Head of caudate nucleus (tissue), 42 donors: ENCODE results near the gene IFI16.
A peak's percentile ranks its signal among the peaks of the same experiment; 100 is the strongest.
"Not testable (repeated sequence)": the region's sequence is repeated elsewhere in the genome, so short reads cannot be mapped to it uniquely, and the experiment has no call there.

Experiments
- DNase-seq, 42 donors: peaks; one replicate each; pipeline versions ENCODE4 v3.0.0 to v3.0.0-alpha.2; 2020 to 2021; ENCODE audit warnings: mixed read lengths in 7 of 42
- intact Hi-C: fragments of 100-400 bp; cut with DNase I; formaldehyde crosslinking; loops from one replicate; pipeline ENCODE4 v1.15.0; 2022

IFI16 gene

DNA sequence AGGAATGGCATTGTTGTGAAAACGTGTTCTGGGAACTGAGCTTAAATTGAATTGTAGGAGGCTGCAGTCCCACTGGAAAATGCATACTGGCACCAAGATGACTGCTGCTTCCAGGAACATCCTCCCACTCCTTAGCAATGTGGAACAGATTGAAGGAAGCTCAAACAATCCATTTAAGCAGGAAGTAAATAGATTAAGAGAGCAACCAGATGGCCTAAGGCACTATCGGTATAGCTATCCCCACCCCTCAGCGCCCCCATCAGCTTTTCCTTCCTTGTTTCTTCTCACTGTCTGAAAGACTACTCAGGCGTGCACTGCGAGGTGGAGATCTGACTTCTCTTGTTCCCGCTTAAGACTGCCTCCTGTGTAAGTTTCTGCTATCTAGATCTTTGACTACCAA lies 4.0 kb upstream of the IFI16 start:
- peak in 4 of 42 donors; percentile 6 to 10 (median 10) for DNase-seq
- intact Hi-C loops: no loop called here

DNA sequence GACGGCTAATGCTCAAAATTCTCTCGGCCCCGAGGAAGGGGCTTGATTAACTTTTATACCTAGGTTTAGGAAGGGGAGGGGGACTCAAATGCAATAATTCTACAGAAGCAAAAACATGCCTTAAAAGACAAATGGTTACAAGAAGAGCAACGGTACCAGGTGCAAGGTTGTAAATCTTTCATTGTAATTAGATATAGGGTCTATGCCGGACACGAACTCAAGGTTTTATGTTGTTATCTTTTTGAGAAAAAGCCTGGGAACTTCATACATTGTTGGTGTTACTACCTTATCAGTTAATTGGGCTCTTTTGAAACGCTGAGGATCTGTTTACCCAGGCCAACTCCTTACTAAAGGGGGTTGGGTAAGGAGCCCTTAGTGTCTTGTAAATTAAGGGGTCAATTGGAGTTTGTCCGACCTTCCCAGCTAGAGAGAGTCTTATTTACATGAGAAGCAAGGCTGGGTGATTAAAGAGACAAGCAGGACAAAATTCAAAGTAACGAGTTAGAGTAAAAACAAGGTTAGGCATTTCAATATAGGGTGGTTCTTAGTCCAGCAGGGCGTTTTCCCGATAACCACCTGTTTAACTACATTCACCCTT lies 3.4 kb upstream of the IFI16 start:
- intact Hi-C loops, DNase-seq: not testable (repeated sequence)

DNA sequence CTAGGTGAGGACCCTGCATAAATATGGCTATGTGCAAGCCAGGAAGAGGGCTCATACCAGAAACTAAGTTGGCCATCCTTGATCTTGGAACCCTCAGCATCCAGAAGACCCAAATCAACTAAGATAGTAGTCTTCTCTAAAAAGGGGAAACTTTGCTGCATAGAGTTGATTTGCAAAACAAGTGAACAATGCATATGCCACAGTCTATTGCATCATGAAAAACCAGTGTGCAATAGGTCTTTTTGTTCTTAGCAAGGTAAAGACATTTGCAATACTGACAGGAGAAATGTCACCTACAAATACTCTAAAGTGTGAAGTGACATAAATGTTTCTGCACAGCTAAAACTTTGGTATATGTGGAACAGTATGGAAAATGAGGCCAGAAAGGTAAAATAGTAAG lies 2.0 kb upstream of the IFI16 start:
- intact Hi-C loops: no loop called here
- no peak for DNase-seq

DNA sequence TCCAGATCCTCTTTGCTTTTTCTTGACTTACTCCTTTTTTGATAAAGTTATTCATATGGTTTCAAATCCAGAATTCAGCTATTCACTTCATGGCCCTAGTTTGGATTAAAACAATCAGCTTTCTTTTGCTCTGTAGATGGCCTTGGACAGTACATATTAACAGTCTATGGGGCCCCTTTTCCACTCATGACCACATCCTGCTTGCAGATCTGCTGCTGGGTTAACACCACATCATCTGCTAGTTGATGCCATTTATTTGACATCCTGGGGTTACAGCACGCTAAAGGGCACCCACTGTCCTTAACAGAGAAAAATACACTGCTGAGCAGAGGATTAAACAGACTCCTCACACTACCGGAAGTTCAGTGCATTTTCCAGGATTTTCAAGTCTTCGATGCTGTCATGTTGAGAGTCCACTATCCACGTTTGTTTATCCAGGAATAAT lies 941 bp upstream of the IFI16 start:
- intact Hi-C loops: no loop called here
- DNase-seq: no peak

DNA sequence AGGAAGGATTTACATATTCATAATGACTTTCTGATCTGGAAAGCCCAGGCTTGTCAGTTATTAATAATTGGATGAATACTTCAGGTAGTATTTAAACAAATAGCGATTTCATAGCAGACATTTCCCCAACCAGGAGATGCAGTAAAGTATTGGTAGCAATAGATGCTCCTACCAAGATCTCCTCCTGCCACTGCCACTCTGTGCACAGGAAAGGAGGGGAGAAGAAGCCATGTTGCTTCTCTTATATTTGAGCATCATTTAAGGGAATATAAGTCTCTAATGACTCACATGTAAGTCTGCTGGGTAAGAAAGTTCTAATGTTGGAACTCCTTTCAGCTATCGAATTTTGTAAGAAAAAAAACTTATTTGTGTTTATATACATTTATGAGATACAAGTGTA lies 420 bp upstream of the IFI16 start:
- intact Hi-C loops: no loop called here
- DNase-seq: no peak

DNA sequence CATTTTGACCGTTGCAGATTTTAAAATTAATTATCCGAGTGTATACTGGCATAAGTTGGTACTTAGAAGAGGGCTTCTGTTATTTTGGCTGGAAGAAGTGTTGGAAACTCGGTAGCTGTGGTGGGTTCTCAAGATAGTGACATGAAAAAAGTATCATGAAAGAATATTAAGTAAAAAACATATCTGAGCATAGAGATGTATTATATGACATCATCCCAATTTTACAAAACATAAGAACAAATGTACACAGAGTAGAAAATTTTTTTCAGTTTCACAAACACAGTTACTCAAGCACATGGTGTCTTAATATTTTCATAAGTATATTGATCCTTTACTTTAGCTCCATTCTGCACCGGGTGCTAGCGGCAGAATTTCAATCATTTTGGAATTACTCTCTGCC lies 684 bp downstream of the IFI16 start:
- no peak for DNase-seq
- intact Hi-C loops: no loop called here

DNA sequence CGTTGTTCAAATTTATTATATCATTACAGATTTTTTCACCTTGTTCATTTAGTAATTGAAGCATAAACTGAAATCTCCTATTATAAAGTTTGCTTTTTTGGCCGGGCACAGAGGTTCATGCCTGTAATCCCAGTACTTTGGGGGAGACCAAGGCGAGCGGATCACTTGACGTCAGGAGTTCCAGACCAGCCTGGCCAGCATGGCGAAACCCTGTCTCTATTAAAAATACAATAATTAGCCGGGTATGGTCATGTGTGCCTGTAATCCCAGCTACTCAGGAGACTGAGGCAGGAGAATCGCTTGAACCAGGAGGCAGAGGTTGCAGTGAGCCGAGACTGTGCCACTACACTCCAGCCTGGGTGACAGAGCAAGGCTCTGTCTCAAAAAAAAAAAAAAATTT lies 1.3 kb downstream of the IFI16 start:
- intact Hi-C loops, DNase-seq: not testable (repeated sequence)

DNA sequence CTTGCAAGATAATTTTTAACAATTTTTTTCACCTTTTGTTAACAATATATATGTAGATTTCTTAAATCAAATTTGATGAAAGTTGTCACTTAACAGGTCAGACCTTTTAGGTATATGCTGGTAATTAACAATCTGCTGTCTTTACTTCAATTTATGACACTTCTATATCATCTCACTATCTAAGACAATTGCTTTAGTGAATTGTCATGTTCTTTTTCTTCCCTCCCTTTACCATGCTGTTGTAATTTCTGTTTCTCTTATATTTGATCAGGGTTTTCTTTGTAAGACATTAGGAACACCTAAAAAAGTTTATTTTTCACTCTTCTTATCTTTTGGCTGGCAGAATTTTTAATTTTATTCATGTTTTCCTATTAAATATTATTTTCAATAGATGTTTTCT lies 2.0 kb downstream of the IFI16 start:
- no peak for DNase-seq
- intact Hi-C loops: no loop called here

DNA sequence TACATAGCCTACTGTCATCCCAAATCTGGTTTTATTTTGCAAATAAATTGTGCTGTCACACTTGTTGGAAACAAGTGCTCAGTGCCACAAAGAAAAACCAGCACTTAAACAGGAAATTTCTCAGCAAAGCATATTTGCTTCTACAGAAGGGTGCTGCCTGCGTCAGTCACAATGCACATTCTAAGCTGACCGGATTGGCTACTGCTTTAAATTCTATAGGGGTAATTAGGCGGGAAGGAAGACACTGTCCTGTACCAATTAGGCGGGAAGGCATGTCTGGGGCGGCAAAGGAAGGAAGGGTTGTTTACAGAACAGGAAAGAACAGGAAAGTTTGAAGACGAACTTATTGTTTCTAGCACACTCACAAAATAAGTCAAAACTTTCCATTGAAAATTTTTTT lies 2.8 kb downstream of the IFI16 start:
- peak in 1 of 42 donors; percentile 9 for DNase-seq
- intact Hi-C loops: no loop called here

DNA sequence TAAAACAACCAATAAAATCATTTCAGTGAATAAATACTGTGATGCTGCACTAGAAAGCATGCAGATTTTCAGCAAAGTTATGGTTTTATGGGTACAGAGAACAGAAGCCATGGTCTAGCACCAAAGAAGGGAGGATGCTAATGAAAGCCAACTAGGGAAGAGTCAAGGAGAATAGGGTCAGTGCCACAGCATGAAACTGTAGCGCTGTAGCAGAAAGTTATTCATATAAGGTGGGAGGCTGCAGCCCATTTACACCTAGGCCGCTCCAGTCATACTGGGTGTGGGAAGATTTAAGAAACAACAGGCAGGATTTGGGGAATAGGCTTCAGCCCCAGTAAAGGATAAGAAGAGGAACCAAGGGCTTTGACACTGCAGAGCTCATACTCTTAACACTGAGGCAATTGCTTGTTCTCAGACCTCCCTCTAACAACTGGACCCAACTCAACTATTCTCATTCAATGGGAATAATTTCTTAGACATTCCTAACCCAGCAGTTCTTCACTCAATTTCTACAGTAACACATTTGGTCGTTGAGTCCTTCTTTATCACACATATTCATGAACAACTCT lies 4.4 kb downstream of the IFI16 start:
- DNase-seq: no peak
- intact Hi-C loops: no loop called here

DNA sequence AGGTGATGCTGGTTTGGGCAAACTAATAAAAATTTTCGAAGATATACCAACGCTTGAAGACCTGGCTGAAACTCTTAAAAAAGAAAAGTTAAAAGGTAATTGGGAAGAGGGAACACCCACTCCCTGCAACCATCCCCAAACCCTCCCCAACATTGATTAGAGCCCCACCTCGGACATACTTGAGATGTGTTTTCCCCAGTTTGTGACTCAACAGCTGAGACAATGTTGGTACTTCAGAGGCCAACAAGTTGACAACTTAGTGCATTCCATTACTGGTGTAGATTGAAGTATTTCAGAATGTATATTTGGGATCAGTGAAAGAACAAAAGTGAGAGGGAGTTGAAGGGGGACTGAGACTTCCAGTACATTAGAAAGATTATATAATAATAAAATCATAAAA lies 5.1 kb downstream of the IFI16 start:
- no peak for DNase-seq
- intact Hi-C loops: no loop called here

DNA sequence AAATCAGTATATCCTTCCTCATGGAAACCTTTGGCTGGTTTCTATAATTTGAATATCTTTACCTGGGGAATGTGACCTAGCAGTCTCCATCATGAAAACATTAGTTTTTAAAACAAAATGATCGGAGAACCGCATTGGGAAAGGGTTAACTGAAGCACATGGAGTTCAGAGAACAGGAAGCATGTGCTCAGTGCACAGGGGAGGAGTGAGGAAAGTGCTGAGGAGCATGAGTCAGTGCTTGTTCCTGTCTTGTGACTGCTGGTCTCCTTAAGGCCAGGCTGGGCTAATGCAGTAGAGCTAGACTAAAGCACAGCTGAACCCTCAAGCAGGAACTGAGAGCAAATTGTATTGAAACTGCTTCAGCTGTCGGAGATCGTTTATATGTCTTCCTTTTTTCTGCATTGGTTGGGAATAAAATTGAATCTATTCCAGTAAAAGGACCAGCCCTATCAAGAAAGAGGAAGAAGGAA lies 5.8 kb downstream of the IFI16 start:
- intact Hi-C loops: no loop called here

DNA sequence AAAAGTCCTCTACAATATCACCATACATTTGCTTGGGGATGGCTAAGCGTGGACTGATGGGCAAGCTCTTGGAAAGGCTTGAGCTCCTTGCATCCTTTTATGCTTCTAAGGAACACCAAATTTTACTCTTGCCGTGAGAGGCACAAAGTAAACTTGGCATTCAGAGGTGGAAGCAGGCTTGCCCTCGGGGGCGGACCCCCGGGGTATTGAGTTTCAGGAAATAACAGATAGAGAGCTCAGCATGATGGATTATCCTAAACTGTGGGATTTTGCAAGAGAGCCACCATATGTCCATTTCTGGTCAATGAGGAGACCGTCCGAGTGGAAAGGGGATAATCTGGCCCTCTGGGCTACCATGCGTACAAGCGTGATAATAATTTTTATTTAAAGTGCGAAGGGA lies 14.0 kb downstream of the IFI16 start:
- intact Hi-C loops: no loop called here
- DNase-seq: no peak

More for the DNA sequence above, 5.8 kb downstream of the IFI16 start:
- peak in 28 of 42 donors; percentile 11 to 69 (median 42) for DNase-seq

DNA sequence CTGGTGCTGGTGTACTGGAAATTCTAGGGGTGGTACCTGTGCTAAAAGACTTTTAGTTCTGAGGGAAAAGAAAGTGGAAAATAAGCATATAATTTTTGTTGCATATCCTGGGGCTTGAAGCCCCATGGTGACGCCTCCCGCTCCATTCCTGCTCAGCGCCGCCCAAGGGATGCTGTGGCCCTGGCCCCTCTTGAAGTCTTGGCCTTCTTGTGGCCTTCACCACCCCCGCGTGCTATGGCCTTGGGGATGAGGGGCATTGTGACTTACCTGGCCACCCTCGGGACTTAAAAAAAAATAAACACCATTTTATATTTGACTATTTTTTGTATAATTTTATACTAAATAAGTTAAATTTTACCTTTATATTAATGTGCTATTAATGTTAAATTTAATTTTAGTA lies 15.3 kb downstream of the IFI16 start:
- no peak for DNase-seq
- intact Hi-C loops: no loop called here

DNA sequence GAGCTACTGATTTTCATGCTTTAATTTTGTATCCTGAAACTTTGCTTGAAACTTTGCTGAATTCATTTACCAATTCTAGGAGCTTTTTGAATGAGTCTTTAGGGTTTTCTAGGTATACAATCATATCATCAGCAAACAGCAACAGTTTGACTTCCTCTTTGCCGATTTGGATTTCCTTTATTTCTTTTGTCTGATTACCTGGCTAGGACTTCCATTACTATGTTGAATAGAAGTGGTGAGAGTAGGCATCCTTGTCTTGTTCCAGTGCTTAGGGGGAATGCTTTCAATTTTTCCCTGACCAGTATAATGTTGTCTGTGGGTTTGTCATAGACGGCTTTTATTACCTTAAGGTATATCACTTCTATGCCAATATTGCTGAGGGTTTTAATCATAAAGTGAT lies 17.1 kb downstream of the IFI16 start:
- DNase-seq, intact Hi-C loops: not testable (repeated sequence)

DNA sequence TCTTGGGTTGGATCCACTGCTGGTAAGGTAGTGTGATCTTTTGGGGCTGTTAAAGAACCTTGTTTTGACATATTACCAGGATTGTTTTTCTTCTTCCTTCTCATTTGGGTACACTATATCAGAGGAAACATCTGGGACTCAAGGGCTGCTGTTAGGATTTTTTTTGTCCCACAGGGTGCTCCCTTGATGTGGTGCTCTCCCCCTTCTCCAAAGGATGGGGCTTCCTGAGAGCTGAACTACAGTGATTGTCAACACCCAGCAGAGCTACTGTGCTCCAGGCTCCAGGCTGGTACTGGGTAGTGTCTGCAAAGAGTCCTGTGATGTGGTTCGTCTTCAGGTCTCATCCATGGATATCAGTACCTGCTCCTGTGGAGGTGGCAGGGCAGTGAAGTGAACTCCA lies 20.6 kb downstream of the IFI16 start:
- intact Hi-C loops: no loop called here
- DNase-seq: no peak

DNA sequence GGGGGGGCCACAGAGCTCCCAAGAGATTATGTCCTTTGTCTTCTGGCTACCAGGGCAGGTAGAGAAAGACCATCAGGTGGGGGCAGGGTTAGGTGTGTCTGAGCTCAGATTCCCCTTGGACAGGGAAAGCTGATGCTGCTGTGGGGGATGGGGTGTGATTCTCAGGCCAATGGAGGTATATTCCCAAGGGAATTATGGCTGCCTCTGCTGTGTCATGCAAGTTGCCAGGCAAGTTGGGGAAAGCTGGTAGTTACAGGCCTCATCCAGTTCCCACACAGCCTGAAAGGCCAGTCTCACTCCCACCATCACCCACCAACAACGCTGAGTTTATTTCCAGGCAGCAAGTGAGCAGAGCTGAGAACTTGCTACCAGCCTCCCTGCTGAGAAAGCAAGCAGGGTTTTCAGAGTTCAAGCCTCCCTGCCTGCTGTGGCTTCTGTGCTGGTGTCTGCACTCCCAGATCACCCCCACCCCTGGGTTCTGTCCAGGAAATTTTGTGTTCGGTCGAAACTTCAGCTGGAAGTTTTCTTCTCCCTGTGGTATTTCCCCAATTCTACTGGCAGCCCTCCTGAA lies 21.3 kb downstream of the IFI16 start:
- intact Hi-C loops: no loop called here
- DNase-seq: no peak

DNA sequence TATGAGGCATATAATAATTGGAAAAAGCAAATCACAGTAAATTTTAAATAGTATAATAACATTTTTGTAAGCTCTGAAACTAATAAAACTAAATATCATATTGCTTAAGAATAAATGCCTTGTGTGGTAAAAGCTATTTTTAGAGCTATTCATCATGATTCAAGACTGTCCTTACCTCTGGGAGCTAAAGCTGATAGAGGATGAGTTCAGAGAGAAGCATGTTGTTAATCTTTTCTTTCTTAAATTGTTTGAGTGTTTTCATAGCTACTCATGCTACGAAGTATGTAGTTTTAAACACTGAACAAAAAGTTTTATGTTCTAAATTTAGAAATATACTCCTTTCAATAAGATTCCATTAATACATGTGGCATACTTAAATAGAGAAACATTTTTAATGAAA lies 30.5 kb downstream of the IFI16 start:
- intact Hi-C loops: no loop called here
- no peak for DNase-seq

DNA sequence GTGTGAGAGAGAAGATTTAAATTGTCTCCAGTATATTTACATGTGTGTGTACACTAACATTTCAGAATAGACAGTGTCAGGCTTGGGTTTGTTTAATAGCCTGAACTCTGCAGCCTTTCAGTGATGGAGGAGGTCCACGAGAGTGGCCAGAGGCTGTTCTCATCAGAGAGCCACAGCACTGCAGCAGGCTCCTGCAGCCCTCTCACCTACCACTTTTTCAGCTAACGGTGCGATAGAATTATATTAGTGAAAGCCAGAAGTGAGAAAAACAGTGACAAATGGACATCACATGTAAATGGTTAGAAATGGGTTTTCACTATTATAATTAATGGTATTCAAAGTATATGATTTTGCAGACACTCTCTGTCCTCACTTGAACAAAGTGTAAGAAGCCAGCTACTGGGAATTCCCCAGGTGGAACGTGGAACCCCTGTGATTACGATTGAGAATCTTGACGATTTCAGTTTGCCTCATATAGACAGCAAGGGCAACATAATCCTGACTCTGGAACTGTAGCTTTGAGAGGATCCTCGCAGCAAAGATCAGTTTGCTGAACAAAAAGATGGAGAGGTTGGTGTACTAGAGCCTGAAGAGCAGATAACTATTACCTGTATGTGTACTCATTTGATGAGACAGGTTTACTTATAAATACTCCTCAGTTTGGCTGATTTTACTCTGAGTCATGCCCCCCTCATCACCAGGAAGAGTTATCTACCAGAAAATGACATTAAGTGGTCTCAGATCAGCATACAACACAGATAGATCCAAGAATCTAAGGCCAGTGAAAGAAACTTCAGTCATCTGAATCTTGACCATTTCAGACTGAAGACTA lies 31.4 kb downstream of the IFI16 start:
- DNase-seq: no peak
- intact Hi-C loops: no loop called here

DNA sequence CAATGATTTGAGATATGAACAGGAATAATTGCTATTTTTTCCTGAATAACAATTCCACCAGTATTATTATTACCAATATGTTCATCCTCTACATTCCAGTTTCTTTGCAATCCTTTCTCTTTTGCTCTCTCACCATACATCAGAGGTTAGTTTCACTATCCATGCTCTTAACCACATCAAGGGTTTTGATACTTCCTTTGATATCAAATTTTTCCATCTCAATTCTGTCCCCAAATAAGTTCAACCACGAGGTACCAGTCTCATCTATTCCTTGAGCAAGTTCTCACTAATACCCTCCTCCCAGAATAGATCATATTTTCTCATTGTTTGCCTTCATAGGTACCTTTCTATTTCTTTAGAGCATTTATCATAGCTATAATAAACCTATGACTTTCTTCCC lies 36.8 kb downstream of the IFI16 start:
- intact Hi-C loops, DNase-seq: not testable (repeated sequence)
